NCI-H446 (cell line): ENCODE data around the gene UNC5B.

ENCODE experiments used
- DNase-seq, 2 experiments: peaks; one replicate each; lab custom pipeline; 2025; lab: John Stamatoyannopoulos, UW

UNC5B gene

GRCh38 chr10:71319800-71320392 is 107.5 kb downstream of the UNC5B start:
- DNase-seq, result no peak

GRCh38 chr10:71320592-71320991 is 108.2 kb downstream of the UNC5B start:
- DNase-seq, result no peak

GRCh38 chr10:71321386-71321785 is 109.0 kb downstream of the UNC5B start:
- no peak for DNase-seq

- DNase-seq, result peak in 1 of 2 experiments; percentile 3
These were observed 111.0 kb downstream of the UNC5B start for GRCh38 chr10:71323407-71323806.

- no peak for DNase-seq
These were observed 112.4 kb downstream of the UNC5B start for GRCh38 chr10:71324743-71325142.

- DNase-seq, result no peak
These were observed 112.9 kb downstream of the UNC5B start for GRCh38 chr10:71325267-71325666.

- no peak for DNase-seq
These were observed 114.1 kb downstream of the UNC5B start for GRCh38 chr10:71326464-71326881.

GRCh38 chr10:71330789-71331404 is 118.5 kb downstream of the UNC5B start:
- DNase-seq, result no peak

GRCh38 chr10:71331736-71332135 is 119.4 kb downstream of the UNC5B start:
- no peak for DNase-seq

- DNase-seq, result no peak
These were observed 120.1 kb downstream of the UNC5B start for GRCh38 chr10:71332466-71332865.

GRCh38 chr10:71333129-71333887 is 120.9 kb downstream of the UNC5B start:
- DNase-seq, result peak in 1 of 2 experiments; percentile 2

GRCh38 chr10:71334221-71334791 is 121.9 kb downstream of the UNC5B start:
- no peak for DNase-seq

GRCh38 chr10:71335173-71335708 is 122.9 kb downstream of the UNC5B start:
- no peak for DNase-seq

GRCh38 chr10:71336632-71337031 is 124.3 kb downstream of the UNC5B start:
- DNase-seq, result no peak

GRCh38 chr10:71337219-71337701 is 124.9 kb downstream of the UNC5B start:
- no peak for DNase-seq

- no peak for DNase-seq
These were observed 126.5 kb downstream of the UNC5B start for GRCh38 chr10:71338728-71339495.

GRCh38 chr10:71339796-71340589 is 127.6 kb downstream of the UNC5B start:
- no peak for DNase-seq

GRCh38 chr10:71342573-71343391 is 130.4 kb downstream of the UNC5B start:
- DNase-seq, result no peak

GRCh38 chr10:71343392-71343773 is 131.0 kb downstream of the UNC5B start:
- no peak for DNase-seq
